HG02571 (cell line): ENCODE results near the gene SNPH.

Experiments used
- ATAC-seq: cut with Tn5 transposase; IDR thresholded peaks from one replicate; pipeline ENCODE4 v1.9.1; 2021; ENCODE audit warnings: mild to moderate bottlenecking, moderate library complexity; ENCODE audit not compliant: unreplicated experiment

Gene SNPH

DNA sequence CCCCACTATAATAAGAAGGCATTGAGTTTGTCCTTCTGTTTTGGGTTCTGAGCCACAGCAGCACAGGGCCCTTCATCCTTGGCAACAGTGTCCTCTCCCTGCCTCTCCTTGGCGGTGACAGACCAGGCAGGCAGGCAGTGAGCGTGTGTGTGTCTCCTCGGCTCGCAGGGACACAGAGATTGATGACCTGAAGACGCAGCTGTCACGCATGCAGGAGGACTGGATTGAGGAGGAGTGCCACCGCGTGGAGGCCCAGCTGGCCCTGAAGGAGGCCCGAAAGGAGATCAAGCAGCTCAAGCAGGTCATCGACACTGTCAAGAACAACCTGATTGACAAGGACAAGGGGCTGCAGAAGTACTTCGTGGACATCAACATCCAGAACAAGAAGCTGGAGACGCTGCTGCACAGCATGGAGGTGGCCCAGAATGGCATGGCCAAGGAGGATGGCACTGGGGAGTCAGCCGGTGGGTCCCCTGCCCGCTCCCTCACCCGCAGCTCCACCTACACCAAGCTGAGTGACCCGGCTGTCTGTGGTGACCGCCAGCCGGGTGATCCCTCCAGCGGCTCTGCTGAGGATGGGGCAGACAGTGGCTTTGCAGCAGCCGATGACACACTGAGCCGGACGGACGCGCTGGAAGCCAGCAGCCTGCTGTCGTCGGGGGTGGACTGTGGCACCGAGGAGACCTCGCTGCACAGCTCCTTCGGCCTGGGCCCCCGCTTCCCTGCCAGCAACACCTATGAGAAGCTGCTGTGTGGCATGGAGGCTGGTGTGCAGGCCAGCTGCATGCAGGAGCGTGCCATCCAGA lies 38.8 kb downstream of the SNPH start:
- no peak for ATAC-seq

- ATAC-seq = no peak
Observed at GRCh38 chr20:1305712-1306111, 39.6 kb downstream of the SNPH start.

- ATAC-seq = no peak
Observed at GRCh38 chr20:1306316-1307135, 40.4 kb downstream of the SNPH start.

- no peak for ATAC-seq
Observed at GRCh38 chr20:1307171-1307570, 41.1 kb downstream of the SNPH start.

GRCh38 chr20:1307571-1307971 lies 41.5 kb downstream of the SNPH start:
- no peak for ATAC-seq

- no peak for ATAC-seq
Observed at GRCh38 chr20:1308067-1308701, 42.1 kb downstream of the SNPH start.

DNA sequence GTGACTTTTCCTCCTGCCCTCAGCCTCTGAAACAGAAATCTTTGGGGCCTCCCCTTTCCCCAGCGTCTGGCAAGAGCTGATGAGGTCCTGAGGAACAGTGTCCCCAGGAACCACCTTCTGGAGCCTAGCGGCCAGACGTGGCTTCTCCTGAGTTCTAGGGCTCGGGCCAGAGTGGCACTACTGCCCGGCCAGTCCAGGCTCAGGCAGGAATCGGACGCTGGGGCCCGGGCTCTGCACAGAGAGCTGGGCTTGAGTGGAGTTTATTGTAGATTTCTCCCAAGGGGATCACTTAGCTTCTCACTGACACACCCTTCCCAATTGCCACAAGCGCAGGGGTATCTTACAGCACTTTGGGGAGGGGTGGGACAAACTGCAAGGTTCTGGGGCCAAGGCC lies 42.6 kb downstream of the SNPH start:
- ATAC-seq = no peak

DNA sequence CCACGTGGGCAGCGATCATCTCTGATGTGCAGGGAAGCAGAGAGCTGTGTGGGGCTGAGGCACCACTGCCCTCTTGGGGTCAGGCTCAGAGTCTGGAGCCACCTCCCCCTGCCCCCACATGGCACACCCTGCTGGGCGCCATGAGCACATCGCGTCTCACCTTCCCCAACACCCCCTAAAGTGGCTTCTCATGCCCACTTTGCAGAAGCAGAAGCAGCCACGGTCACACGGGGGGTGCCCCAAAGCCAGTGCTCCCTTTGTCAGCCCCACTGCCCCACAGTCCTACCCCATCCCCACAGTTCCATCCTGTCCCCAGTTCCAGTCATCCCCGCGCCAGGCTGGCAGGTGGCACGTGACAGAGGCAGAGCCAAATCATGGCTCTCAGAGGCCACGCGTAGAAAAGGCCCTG lies 43.3 kb downstream of the SNPH start:
- no peak for ATAC-seq

GRCh38 chr20:1310071-1310470 lies 44.0 kb downstream of the SNPH start:
- ATAC-seq = no peak

DNA sequence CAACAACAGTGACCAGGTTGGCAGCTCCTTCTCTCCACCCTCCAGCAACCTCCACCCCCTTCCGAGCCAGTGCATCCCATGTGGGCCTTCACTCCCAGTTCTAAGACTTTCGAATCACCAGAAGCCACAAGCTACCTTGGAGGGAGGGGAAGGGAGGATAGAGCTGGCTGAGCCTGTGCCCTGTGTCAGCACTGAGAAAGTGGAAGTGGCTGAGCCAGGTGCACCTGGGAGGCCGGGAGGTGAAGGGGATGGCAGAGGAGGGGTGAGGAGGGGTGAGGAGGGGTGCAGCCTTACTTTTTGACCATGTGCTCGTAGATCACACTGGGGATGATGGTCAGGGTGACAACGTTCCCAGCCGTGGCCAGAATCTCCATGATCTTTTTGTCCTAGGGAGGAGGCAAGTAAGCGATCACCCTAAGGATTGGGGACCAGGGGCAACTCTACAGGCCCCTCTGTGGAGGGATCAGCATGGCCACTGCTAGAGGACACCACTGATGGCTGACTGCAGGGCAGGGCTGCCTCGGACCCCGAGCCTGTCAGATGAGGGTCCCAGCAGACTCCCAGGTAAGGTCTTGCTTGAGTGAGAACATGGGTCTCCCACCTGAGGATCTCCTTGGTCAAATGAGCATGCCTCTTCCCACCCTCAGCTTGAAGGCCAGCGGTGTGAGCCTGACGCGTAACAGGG lies 44.6 kb downstream of the SNPH start:
- ATAC-seq = no peak

DNA sequence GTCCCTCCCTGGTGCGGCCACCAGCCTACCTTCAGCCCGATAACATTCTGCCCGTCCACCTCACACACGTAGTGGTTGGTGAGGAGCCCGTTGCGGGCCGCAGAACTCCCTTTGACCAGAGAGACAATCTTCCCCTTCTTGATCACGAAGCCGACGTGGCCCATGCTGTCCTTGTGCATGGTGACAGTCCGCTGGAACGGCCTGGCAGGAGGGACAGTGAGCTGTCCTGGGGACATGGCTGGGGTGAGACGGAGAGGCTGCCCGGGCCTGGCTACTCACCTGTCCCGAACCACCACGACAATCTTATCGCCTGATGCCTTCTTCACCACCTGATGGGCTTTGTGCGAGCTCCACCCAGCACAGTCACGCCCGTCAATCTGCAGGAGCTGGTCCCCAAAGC lies 46.2 kb downstream of the SNPH start:
- ATAC-seq = no peak

- no peak for ATAC-seq
Observed at GRCh38 chr20:1312904-1313235, 46.8 kb downstream of the SNPH start.

DNA sequence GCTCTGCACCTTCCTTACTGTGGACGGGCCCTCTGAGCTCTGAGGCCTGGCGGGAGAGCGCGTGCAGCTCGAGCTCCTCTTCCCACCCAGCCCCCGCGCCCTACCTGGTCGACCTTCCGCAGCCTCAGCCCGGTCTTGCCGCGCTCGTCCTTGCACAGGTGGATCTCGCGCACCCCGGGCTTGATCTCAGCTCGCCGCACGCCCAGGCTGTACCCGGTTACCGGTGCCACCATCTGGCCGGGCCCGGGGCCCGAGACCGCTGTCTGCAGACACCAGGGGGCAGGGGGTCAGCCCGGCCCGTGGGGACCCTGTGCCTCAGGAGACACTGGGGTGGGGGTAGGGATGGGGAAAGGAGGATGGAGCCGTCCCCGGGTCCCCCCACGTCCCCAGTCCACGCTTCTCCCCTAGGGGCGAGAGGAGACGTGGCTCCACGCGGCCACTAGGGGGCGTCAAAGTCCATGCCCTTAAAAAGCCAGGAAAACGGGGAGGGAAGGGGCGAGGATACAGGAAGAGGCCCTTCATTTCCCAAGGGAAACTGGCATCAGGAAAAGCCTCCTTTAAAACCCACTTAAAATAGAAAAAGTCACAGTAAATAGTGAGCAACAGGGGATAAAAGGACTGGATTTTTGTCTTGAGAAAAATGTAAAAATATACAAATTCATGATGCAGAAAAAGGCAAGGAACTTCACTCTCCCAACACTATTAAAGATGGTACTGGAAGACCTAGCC lies 47.3 kb downstream of the SNPH start:
- no peak for ATAC-seq

- no peak for ATAC-seq
Observed at GRCh38 chr20:1315804-1316203, 49.7 kb downstream of the SNPH start.

DNA sequence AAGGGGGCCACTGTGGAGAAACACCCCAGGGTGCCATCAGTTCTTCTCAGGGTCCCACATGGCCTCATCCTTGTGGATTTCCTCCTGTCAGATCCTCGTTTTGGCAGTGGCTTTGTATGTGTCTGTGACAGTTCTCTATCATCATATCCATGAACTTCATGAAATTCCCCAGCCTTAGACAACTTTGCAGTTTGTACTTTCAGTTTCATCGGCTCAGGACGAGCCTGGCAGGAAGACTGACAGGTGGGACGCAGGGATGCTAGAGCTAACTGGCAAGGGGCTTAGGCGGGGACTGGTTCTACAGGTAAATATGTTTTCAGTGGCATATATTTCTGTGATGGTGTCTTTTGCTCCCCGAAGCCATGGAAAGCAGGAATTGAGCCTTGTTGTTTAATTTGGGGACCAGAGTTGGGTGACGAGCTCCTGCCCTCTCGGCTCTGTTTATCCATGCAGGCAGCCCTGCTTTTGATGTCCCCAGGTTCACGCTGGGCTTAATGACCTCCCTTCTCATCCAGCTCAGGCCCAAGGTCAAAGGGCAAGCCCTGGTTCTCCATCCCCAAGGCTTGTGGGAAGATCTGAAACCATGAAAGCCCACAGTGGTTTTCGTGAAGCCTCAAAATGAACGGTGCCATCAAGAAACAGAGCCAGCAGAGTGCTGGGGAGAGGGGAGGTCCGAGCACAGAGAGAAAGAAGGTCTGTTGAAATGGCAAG lies 51.6 kb downstream of the SNPH start:
- no peak for ATAC-seq

DNA sequence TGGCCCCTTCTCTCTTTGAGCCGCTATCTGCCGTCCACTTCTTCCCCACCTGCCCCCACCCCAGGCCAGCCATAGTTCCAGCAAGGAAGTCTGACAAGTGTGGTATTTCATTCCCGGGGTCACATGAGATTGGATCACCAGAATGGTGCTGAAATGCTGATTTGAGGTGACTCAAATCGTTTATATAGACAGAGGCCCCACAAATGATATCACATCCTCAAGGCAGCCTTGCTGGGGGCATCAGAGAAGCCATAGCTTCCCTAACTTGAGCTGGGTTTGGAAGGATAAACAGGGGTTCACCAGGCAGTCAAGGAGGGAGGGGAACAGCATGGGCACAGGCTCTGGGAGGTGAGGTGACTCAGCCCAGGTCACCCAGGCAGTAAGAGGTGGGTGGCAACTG lies 53.0 kb downstream of the SNPH start:
- ATAC-seq = no peak

- no peak for ATAC-seq
Observed at GRCh38 chr20:1319462-1319861, 53.4 kb downstream of the SNPH start.

DNA sequence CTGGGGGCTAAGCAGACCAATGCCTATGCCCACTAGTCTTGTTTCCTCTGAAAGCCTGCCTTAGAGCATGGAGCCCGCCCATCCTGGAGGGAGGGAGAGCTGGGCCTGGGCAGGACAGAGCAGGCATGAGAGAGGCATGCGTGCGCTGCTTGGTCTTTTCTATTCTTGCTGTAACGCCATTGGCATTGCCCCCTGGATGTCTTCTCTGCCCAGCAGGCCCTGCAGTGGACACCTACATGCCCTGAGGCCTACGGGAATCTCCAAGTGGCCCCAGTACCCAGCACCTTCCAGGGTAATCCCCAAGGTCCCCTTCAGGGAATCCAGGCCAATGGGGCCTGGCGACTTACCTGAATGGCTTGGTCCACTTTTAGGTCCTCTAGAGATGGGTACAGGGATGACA lies 53.9 kb downstream of the SNPH start:
- ATAC-seq = no peak

DNA sequence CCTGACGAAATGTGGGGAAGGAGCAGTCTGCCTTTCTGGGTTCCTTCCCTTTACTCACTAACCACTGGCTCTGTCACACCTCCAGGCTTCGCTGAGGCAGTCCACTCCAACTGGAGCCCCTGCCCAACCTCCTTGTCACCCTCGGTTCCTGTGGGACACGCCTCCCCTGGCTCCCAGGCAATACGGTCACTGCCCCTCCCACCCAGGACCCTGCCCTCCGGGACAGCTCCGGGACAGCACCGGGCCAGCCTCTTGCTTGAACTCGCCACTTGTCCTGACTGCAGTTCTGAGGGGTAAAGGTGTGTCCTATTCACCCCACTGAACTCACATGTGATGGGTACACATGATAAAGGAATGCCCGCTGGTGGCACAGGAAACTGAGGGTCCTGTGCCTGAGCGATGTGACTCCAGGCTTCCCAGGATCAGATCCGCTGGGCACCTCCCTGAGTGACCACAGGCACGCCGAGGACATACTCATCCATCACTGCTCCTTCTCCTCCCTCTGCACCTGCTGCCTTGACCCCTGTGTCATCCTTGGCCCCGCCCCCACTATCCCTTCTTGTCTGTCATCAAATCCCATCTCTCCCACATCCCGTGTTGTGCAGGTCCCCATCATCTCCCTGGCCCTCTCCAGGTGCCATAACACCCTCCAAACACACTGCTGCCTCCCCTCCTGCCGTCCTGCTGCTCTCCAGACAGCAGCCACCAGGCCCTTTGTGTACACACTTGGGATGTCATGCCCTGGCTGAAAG lies 55.0 kb downstream of the SNPH start:
- no peak for ATAC-seq

GRCh38 chr20:1321654-1321939 lies 55.5 kb downstream of the SNPH start:
- ATAC-seq = no peak
